GM21723 (cell line): ENCODE data around the gene SLC17A4.
A peak's percentile ranks its signal among the peaks of the same experiment; 100 is the strongest.

Experiments used
- ATAC-seq: cut with Tn5 transposase; IDR thresholded peaks from one replicate; pipeline ENCODE4 v1.9.1; 2021; ENCODE audit warnings: mild to moderate bottlenecking, moderate library complexity; ENCODE audit not compliant: unreplicated experiment

SLC17A4 gene

DNA sequence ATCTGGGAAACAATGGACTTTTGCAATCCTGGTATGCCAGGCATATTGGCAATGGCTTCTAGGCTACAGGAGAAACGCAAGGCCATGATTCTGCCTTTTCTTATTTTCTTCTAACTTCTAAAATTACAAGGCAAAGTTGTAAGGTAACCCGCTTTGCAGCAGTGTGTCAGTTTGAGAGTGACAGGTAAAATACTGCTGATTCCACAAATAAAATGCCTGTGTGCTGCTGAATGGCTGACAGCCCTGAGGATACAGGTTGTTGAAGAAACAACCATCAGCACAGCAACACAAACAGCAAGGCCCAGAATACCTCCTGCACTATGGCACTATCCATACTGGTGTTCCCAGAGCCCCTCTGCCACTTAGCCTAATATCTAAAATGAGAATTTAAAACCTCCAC is 40.2 kb downstream of the SLC17A4 start:
- ATAC-seq = no peak

DNA sequence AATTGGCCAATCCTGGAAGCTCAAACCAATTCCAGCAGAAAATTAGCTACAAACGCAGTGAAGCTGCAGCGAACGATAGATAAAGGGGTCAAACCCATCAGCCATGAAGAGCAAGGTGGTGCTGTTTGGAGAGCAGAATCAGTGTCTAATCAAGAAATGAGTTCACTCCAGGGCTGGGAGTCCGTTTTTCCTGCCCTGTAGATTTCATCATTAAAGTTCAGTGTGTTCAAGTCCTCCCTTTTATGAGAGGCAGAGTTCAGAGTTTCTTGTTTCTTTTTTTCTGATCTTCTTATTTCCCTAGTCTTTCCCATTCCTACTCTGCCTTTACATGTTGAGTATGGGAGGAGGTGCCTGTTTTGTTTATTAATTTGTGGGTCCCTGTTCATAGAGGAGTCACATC is 46.9 kb downstream of the SLC17A4 start:
- ATAC-seq = no peak

DNA sequence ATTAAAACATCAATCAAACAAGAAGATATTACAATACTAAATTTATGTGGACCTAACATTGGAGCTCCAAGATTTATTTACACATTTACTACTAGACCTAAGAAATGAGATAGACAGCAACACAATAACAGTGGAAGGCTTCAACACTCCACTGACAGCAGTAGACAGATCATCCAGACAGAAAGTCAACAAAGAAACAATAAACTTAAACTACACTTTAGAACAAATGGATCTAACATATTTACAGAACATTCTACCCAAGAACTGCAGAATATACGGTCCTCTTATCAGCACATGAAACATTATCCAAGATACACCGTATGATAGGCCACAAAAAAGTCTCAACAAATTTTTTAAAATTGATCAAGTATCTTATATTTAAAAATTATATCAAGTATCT is 50.3 kb downstream of the SLC17A4 start:
- no peak for ATAC-seq

DNA sequence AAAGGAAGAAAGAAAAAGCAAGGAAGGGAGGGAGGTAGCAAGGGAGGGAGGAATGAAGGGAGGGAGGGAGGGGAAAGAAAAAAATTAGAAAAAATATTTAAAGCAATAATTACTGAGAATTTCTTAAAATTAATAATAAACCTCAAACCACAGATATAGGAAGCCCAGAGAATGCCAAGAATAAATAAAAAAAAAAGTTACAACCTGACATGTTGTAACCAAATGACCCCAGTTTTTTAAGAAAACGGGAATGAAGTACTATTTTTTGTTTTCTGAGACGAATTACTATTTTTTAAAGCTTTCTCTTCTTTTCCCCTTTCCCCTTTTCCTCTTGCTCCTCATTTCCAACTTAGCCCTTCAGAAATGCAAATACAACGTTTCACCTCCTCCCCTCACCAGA is 60.7 kb downstream of the SLC17A4 start:
- ATAC-seq = no peak

DNA sequence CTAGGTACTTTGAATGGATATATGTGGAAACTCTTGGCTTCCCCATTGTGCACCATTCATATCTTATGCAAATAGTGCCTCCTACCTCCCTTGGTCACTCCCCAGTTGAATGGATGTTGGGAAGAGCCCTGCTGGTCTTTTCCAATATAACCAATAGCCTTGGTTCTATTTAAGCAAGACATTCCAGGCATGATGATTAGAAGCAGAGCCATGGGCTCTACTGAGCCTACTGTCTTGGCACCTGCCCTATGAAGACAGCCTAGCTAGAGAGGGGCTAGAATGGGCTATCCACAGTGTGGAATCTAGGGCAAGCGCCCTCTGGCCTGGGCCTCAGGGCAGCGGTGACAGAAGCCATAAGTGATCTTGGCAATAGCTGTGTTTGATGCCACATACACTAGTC is 61.7 kb downstream of the SLC17A4 start:
- ATAC-seq = no peak

DNA sequence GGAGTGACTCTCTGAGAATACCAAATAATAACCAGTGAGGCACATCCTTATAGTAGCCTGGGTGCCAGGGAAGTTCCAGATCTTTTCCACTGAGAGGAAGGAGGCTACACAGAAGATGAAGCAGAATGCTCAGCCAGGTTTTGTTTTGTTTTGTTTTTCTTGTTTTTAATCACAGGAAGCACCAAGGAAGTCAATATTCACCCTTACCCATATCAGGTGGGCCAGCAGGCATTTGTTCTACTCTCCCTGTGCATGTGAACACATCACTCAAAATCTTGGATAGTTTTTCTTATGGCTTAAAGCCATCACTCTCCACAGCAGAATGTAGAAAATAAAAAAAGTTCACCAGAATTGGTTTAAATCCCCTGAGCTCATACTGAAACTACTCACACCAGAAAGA is 66.8 kb downstream of the SLC17A4 start:
- no peak for ATAC-seq

DNA sequence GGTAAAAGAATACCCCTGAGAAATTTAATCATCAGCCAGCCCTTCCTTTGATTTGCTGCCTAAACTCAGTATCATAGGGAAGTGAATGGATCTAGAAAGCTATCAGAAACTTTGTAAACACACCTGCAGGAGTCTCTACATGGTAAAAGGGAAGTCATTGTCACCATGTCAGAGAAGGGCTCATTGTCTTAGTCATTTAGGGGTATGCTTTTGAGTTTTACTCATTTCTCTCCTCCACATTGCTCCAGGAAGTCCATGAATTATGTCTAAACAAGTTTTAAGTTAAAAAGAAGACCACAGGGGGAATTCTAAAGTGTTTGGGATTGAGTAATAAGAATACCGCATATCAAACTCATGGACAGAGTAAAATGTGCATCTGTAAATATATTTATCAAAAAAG is 74.8 kb downstream of the SLC17A4 start:
- peak; percentile 65 for ATAC-seq

DNA sequence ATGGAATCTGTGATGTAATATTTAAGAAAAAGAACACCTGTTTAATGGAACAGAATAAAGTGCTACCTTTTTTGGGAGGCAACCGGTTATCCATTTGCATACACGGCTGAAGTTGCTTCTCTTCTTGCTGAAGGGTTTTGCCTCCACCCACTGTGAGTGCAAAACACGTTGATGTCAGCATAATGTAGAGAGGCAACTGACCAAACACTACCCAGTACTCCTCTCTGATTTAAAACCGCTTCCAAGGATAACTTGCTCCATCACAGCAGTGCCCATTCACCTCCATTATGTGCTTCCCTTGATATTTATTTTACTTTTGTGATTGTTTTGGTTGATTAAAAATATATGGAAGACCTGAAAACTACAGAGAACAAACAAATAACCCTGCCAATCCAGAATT is 75.9 kb downstream of the SLC17A4 start:
- no peak for ATAC-seq
